Measurements from ENCODE around the gene HOXD1.

GRCh38 chr2:176175709-176176607, 12.5 kb upstream of the HOXD1 start:
- TF ChIP-seq POLR2A (IDR thresholded peaks at IDR 0.05), result no peak
- TF ChIP-seq CTCF (IDR thresholded peaks at IDR 0.05), result no peak
